ENCODE measurements around the gene FLAD1. TPM values are rescaled to one million over a fixed set of nuclear protein-coding genes. Genes with fewer than 3 reads are reported as not detected.

The FLAD1 gene
- total RNA-seq, 1 donor from 2014 or later, result 60.2 TPM

DNA sequence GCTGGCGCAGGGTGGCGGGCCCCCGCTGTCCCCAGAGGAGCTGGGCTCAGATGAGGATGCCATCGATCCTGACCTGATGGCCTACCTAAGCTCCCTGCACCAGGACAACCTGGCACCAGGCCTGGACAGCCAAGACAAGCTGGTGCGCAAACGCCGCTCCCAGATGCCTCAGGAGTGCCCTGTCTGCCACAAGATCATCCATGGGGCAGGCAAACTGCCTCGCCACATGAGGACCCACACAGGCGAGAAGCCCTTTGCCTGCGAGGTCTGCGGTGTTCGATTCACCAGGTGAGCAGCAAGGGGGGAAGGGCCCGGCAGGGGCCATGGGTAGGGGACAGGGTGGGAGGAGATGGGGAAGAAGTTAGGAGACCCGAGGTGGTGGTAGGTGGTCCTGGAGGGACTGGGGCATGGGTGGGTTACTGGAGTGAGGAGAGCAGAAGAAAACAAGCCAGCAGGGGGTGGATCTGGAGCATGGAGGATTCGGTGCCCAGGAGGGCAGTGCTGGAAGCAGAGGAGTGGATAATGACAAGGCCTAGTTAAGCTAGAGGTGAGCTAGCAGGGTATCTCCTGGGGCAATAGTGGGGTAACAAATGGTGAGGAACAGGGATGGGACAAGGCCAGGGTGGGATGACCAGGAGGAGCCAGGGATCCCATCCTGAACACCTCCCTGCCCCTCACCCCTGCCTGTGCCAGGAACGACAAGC lies 32.5 kb downstream of the FLAD1 start:
- intact Hi-C loops (cut with micrococcal nuclease), result loop anchor here (2.0 kb wide), 2 partner anchors 37 to 69 kb away; no protein-coding TSS in a partner anchor
- peaks cover 56% of the 10 kb centered on the region for H3K4me1 Mint-ChIP-seq (ENCODE audit: low read depth)
- peak overlapping the region; percentile 42 for H3K27ac Mint-ChIP-seq

DNA sequence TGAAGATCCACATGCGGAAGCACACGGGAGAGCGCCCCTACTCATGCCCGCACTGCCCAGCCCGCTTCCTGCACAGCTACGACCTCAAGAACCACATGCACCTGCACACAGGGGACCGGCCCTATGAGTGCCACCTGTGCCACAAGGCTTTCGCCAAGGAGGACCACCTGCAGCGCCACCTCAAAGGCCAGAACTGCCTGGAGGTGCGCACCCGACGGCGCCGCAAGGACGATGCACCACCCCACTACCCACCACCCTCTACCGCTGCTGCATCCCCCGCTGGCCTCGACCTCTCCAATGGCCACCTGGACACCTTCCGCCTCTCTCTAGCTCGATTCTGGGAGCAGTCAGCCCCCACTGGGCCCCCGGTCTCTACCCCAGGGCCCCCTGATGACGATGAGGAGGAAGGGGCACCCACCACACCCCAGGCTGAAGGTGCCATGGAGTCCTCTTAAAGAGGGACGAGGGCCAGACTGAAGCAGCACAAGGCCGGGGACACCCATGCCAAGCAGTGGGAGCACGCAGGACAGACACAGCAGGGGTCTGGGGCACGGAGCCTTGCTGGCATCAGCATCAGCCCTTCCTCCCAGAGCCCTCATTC lies 33.2 kb downstream of the FLAD1 start:
- Mint-ChIP-seq H3K27me3 (ENCODE audit: low read depth) (no peaks in the 10 kb centered on the region), H3K4me3 (ENCODE audit: low read depth) (peak overlapping the region; percentile 51), H3K4me1 (ENCODE audit: low read depth) (peaks cover 54% of the 10 kb centered on the region), H3K9me3 (no peaks in the 10 kb centered on the region), H3K27ac (peak overlapping the region; percentile 51), H3K36me3 (ENCODE audit: low read depth) (peaks cover 77% of the 10 kb centered on the region)
- DNase-seq (ENCODE audit: low spot score), result no peak
- intact Hi-C loops (cut with micrococcal nuclease), result loop anchor here (2.0 kb wide), 2 partner anchors 36 to 68 kb away; no protein-coding TSS in a partner anchor

More for the DNA sequence above, 32.5 kb downstream of the FLAD1 start:
- H3K4me3 Mint-ChIP-seq (ENCODE audit: low read depth), result peak overlapping the region; percentile 41
- H3K36me3 Mint-ChIP-seq (ENCODE audit: low read depth), result peaks cover 83% of the 10 kb centered on the region
- no peak for DNase-seq (ENCODE audit: low spot score)
- no peaks in the 10 kb centered on the region for H3K27me3 Mint-ChIP-seq (ENCODE audit: low read depth)
- H3K9me3 Mint-ChIP-seq, result no peaks in the 10 kb centered on the region

DNA sequence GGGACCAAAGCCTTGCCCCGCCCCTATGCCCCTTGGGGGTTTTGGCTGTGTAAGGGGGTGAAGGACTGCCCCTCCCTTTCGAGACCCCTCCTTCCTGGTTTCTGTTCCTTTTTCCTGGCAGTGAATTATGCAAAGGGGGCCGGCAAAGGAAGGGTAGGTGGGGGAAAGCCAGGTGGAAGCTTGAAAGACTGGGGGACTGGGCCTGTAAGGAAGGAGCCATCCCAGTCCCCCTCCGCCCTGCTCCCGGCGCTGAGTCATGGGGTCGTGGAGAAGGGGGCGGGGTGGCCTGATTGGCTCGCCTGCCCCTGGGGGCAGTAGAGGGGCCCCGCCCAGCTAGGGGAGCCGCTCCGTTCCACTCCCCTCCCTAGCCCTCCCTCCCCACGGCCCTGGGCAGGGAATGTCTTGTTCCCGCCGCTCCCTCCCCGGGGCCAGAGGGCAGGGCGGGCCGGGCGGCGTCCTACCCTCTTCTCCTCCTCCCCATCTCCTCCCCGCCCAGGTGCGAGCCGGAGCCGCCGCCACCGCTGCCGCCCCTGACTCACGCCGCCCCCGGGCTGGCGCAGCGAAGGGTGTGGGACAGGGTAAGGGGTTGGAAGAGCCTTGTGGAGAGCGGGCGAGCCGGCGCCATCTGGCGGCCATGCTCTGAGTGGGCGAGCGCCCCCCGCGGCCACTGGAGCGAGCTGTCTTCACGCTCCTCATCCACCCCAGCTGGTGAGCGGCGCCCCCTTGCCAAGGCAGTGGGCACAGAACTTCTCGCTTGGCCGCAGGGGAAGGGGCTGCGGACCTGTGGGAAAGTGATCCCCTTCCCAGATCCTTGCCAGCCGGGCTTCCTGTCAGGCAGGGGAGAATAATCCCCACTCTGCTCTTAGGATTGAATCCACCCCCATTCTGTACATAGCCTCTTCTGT lies 34.1 kb downstream of the FLAD1 start:
- H3K4me1 Mint-ChIP-seq (ENCODE audit: low read depth), result peaks cover 51% of the 10 kb centered on the region
- no peak overlapping the region for H3K4me3 Mint-ChIP-seq (ENCODE audit: low read depth)
- DNase-seq (ENCODE audit: low spot score), result peak; percentile 82
- H3K27ac Mint-ChIP-seq, result peak overlapping the region; percentile 22
- no peaks in the 10 kb centered on the region for H3K9me3 Mint-ChIP-seq
- H3K27me3 Mint-ChIP-seq (ENCODE audit: low read depth), result no peaks in the 10 kb centered on the region
- intact Hi-C loops (cut with micrococcal nuclease), result loop anchor here (1.0 to 2.0 kb wide), 6 partner anchors 9 to 68 kb away; partner anchors contain the start of genes CKS1B and FLAD1
- peaks cover 72% of the 10 kb centered on the region for H3K36me3 Mint-ChIP-seq (ENCODE audit: low read depth)

DNA sequence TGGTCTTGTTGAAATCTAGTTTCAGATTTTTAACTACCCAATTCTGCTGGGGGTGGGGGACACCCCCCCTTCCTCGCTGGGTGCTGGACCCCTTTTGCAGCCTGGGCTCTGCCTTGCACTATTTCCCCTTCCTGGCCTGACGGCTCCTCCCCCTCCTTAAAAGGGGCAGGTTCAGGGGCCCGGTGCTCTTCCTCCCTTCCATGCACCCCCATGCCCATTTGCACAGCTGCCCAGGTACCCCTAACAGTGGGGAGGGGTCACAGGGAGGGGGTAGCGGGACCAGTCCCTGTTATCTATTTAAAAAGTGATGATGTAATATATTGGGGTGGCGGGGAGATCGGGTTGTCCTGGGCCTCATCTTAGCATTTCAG lies 34.8 kb downstream of the FLAD1 start:
- no peak for DNase-seq (ENCODE audit: low spot score)
- intact Hi-C loops (cut with micrococcal nuclease), result loop anchor here (1.0 to 2.0 kb wide), 6 partner anchors 10 to 67 kb away; partner anchors contain the start of genes CKS1B and FLAD1
- H3K9me3 Mint-ChIP-seq, result no peaks in the 10 kb centered on the region
- H3K4me1 Mint-ChIP-seq (ENCODE audit: low read depth), result peaks cover 44% of the 10 kb centered on the region
- peak overlapping the region; percentile 46 for H3K27ac Mint-ChIP-seq
- no peak overlapping the region for H3K4me3 Mint-ChIP-seq (ENCODE audit: low read depth)
- H3K27me3 Mint-ChIP-seq (ENCODE audit: low read depth), result no peaks in the 10 kb centered on the region
- H3K36me3 Mint-ChIP-seq (ENCODE audit: low read depth), result peaks cover 65% of the 10 kb centered on the region

DNA sequence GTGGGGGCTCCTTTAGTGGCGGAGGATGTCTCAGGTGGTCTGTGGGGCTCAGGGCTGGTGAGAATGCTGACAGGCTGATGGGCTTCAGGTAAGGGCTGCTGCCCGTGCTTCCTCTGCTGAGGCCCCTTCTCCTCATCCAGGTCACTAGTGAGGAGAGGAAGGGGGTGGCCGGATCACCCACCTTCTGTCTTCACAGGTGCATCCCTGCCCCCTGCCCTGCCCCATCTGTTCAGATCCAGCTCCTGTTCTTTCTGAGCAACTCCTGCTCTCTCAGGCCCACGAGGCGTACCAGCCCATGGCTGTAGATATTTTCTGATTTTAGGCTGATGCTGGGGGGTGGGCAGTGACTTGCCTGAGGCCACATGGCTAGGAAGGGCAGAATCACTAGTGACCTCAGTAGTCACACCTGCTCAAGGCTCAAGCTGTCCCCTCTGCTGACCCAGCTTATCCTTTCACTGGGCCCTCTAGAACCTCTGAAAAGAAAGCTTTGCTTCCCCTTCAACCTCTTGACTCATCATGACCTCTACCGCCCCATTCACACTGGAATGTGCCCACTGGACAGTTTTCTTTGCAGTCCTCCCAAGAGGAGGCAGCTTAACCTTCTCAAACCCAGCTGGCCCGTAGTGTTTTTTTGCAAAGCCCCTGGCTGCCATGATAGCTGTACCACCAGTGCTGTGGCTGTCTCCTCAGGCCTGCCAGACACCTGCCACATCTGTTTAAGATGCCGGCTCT lies 35.6 kb downstream of the FLAD1 start:
- H3K9me3 Mint-ChIP-seq, result no peaks in the 10 kb centered on the region
- H3K27ac Mint-ChIP-seq, result no peak overlapping the region
- H3K27me3 Mint-ChIP-seq (ENCODE audit: low read depth), result no peaks in the 10 kb centered on the region
- H3K4me1 Mint-ChIP-seq (ENCODE audit: low read depth), result peaks cover 37% of the 10 kb centered on the region
- intact Hi-C loops (cut with micrococcal nuclease), result no loop called here
- H3K36me3 Mint-ChIP-seq (ENCODE audit: low read depth), result peaks cover 57% of the 10 kb centered on the region
- H3K4me3 Mint-ChIP-seq (ENCODE audit: low read depth), result no peak overlapping the region
- no peak for DNase-seq (ENCODE audit: low spot score)

DNA sequence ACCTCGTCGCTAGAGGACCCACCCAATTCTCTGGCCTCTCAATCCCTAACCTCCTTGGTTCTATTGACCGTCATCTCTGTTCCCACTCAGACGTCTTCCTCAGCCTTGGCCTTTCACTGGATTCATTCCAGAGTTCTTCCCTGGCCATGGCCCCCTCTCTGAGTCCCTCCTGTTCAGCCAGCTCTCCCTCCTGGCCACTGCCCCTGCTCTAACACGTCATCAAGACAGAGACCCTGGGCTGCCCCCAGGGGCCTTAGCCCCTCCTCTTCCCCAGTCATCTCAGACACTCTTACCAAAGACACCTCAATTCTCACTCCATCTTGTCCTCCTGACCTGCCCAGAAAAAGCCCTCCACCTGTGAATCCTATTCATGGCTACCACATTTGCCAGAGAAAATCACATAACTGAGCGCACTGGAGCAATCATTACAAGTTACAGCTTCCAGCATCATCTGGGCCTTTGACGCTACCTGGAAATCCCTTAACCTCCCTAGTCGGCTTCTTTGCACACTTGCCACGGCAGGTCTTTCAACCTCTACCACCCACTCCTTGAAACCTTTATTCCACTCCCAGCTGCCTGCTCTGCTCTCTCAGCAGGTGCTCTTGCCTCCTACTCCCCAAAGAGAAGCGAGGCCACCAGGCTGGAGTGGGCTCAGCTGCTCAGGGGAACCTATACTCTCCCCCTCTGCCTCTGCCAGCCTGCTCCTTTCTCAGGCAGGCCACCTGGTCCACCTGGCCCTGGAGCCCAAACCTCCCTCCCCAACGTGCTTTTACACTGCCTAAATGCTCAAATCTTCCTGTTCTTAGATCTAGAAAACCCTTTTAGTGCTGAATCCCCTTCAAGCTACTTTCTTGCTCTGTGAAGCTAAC lies 36.5 kb downstream of the FLAD1 start:
- intact Hi-C loops (cut with micrococcal nuclease), result no loop called here
- peak overlapping the region; percentile 36 for H3K27ac Mint-ChIP-seq

DNA sequence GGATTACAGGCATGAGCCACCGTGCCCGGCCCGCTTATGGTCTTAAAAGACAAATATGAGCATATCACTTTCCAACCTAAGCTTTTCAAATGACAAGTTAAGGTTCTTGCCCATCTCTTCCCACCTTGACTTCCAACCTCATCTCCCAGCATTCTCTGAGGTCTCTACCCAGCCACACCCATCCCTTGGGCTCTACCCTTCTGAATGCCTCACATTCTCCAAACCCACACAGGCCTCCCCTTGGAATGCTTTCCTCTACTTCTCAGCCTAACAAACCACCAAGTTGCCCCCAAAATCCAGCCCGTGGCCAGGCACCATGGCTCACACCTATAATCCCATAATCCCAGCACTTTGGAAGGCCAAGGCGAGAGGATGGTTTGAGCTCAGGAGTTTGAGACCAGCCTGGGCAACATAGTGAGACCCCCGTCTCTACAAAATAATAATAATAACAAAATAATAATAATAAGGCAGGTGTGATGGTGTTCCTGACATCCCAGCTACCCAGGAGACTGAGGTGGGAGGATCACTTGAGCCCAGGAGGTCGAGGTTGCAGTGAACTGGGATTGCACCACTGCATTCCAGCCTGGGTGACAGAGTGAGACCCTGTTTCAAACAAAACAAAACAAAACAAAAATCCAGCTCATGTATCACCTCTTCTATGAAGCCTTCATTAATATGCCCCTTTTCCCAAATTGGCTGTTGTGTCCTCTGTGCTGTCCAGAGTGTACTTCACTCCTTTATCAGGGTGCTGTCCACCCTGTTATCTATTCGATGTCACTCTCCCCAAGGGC lies 39.2 kb downstream of the FLAD1 start:
- intact Hi-C loops (cut with micrococcal nuclease), result no loop called here
- no peak overlapping the region for H3K27ac Mint-ChIP-seq
- H3K27me3 Mint-ChIP-seq (ENCODE audit: low read depth), result no peaks in the 10 kb centered on the region

More for the DNA sequence above, 36.5 kb downstream of the FLAD1 start:
- no peak for DNase-seq (ENCODE audit: low spot score)
- Mint-ChIP-seq H3K4me1 (ENCODE audit: low read depth) (peaks cover 32% of the 10 kb centered on the region), H3K9me3 (no peaks in the 10 kb centered on the region), H3K4me3 (ENCODE audit: low read depth) (no peak overlapping the region), H3K36me3 (ENCODE audit: low read depth) (peaks cover 49% of the 10 kb centered on the region), H3K27me3 (ENCODE audit: low read depth) (no peaks in the 10 kb centered on the region)

DNA sequence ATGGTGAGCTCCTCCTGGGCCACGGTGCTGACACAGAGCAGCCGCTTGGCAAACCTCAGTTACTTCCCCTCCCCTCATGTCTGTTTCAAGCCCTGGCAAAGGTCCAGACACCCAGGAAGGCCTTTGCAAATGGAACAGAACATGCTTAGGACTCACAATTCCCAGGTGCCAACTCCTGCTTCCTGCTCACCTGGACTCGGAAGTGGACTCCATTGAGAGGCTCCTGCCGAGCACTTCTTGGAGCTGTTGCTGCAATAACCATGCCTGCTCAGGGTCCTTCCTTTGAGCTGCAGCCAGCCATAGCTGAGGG lies 39.7 kb downstream of the FLAD1 start:
- Mint-ChIP-seq H3K9me3 (no peaks in the 10 kb centered on the region), H3K27me3 (ENCODE audit: low read depth) (no peaks in the 10 kb centered on the region), H3K4me3 (ENCODE audit: low read depth) (no peak overlapping the region), H3K4me1 (ENCODE audit: low read depth) (peaks cover 11% of the 10 kb centered on the region), H3K27ac (no peak overlapping the region), H3K36me3 (ENCODE audit: low read depth) (peaks cover 23% of the 10 kb centered on the region)
- intact Hi-C loops (cut with micrococcal nuclease), result no loop called here
- no peak for DNase-seq (ENCODE audit: low spot score)

More for the DNA sequence above, 39.2 kb downstream of the FLAD1 start:
- H3K4me1 Mint-ChIP-seq (ENCODE audit: low read depth), result peaks cover 15% of the 10 kb centered on the region
- no peak for DNase-seq (ENCODE audit: low spot score)
- H3K9me3 Mint-ChIP-seq, result no peaks in the 10 kb centered on the region
- H3K36me3 Mint-ChIP-seq (ENCODE audit: low read depth), result peaks cover 28% of the 10 kb centered on the region
- no peak overlapping the region for H3K4me3 Mint-ChIP-seq (ENCODE audit: low read depth)

DNA sequence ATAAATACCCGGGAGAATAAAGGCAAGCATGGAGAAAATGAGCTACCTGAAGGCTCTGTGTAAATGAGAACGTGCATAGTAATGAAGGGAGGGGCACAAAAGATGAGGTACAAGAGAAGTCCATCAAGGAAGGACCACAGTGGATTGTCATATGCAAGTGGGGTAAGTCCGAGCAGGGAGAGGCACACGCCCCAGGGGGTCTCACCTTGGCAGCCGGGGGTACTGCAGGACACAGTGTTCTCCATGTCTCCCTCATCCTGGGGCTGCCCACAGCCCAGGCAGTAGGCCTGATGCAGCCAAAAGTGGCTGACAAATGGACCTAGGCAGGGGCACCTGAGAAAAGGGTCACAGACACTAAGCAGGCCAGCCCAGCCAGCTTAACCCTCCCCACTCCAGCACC lies 40.5 kb downstream of the FLAD1 start:
- H3K27me3 Mint-ChIP-seq (ENCODE audit: low read depth), result no peaks in the 10 kb centered on the region
- no peak overlapping the region for H3K27ac Mint-ChIP-seq
- intact Hi-C loops (cut with micrococcal nuclease), result no loop called here
- peaks cover 16% of the 10 kb centered on the region for H3K36me3 Mint-ChIP-seq (ENCODE audit: low read depth)
- no peaks in the 10 kb centered on the region for H3K9me3 Mint-ChIP-seq
- DNase-seq (ENCODE audit: low spot score), result no peak
- H3K4me3 Mint-ChIP-seq (ENCODE audit: low read depth), result no peak overlapping the region
- H3K4me1 Mint-ChIP-seq (ENCODE audit: low read depth), result peaks cover 10% of the 10 kb centered on the region

DNA sequence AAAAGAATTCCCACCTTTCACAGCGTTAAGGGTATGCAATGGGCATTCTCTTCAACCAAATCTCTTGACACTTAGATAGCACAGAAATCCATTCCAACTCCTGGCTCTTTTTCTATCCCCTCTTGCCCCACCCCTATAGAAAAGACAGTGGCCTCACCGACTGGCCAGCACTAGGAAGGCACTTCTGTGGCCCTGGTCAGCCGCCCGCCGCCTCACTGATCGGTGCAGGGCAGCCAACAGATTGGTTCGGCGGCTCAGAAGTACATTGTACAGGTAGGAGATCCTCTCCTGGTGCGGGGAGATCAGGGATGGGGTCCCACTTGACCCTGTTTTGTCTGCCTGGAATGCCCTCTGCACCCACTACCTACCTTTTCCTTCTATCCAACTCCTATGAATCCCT lies 41.2 kb downstream of the FLAD1 start:
- no peak overlapping the region for H3K27ac Mint-ChIP-seq
- intact Hi-C loops (cut with micrococcal nuclease), result no loop called here

DNA sequence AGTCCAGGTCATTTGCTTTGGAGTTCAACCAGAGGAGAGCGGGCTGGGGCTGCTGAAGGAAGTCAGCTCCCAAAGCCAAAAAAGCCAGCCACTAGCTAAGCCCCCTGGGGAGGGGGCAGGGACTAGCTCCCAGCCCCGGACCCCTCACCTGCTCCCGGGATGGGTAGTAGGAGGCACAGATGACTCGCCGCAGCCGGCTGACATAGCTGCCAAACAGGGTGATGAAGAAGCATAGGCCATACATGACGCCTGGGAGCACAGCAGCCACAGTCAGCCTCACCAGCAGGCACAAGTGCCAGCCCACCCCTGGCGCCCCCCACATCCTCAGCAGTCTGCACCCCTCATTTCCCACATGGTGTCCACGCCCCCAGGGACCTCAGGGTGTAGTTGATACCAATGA lies 43.0 kb downstream of the FLAD1 start:
- DNase-seq (ENCODE audit: low spot score), result no peak
- no peaks in the 10 kb centered on the region for H3K27me3 Mint-ChIP-seq (ENCODE audit: low read depth)
- H3K9me3 Mint-ChIP-seq, result no peaks in the 10 kb centered on the region
- intact Hi-C loops (cut with micrococcal nuclease), result no loop called here
- no peak overlapping the region for H3K4me3 Mint-ChIP-seq (ENCODE audit: low read depth)
- H3K27ac Mint-ChIP-seq, result no peak overlapping the region
- no peaks in the 10 kb centered on the region for H3K4me1 Mint-ChIP-seq (ENCODE audit: low read depth)
- H3K36me3 Mint-ChIP-seq (ENCODE audit: low read depth), result no peaks in the 10 kb centered on the region

More for the DNA sequence above, 41.2 kb downstream of the FLAD1 start:
- no peaks in the 10 kb centered on the region for H3K9me3 Mint-ChIP-seq
- DNase-seq (ENCODE audit: low spot score), result no peak
- no peaks in the 10 kb centered on the region for H3K27me3 Mint-ChIP-seq (ENCODE audit: low read depth)
- no peak overlapping the region for H3K4me3 Mint-ChIP-seq (ENCODE audit: low read depth)
- H3K4me1 Mint-ChIP-seq (ENCODE audit: low read depth), result peaks cover 8% of the 10 kb centered on the region
- peaks cover 9% of the 10 kb centered on the region for H3K36me3 Mint-ChIP-seq (ENCODE audit: low read depth)

Measured in activated T-helper 2 cell treated with anti-CD3 and anti-CD28 coated beads, Interferon-gamma antibody, Interleukin-2, Interleukin-4, amounts not matched to agents 10 μg/mL and 5 μg/mL and 100 μg/mL, durations not matched to agents 14 hours and 24 hours and 36 hours (primary cell).